NCI-H1105 (cell line): Measurements from ENCODE around the gene EFNA5.
A peak's percentile ranks its signal among the peaks of the same experiment; 100 is the strongest.

Experiments
- DNase-seq: peaks from one replicate; lab custom pipeline; 2025; lab: John Stamatoyannopoulos, UW

EFNA5 gene

DNA sequence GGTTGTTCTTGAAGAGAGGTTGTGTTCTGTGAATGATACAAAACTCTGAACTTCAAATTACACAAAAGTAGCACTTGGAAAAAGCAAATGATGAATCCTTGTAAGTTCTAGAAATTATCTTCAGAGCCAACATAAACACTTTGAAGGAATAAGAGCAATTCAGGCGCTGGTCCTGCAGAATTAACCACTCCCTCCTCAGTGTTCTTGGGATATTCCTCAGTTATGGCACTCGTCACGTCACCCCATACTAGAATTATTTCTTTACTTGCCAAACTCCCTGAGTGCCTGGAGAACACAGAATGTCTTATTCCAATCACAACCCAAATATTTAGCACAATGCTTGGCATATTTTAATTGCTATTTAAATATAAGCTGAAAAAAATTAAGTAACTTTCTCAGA is 126.3 kb downstream of the EFNA5 start:
- no peak for DNase-seq

DNA sequence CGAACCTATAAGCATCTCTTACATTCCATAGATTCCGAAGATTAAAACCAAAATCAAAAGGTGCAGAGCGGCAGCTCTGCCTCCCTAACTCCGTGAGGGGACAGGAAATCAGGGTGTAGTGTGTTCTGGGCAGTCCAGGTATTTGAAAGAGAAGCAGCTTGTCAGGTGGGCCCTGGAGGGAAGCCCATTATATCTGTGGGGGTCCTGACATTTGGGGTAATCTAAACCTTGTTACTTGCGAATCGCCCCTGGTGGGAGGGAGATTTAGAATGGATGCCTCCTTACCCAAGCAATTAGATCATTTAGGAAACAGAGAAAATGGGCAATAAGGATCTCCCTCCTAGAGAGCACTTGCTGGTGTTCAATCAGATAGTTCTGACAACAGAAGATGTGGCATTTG is 126.9 kb downstream of the EFNA5 start:
- DNase-seq, result no peak

DNA sequence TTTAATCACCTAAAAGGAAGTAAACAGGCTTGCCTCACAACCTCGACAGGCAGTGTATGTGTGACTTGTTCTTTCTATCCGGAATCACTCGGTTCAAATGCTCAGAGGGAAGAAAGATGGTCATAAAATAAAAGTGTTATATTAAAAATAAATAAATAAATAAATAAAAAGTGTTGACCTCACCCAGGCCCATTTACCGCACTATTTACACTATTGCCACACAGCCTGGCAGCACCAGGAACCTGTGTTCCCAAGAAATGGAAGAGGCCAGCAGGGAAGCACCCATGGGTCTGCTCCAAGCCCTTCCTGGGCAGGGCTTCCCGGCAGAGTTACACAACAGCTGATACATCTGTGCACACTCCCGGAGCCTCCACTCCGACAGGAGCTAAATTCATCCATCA is 127.9 kb downstream of the EFNA5 start:
- no peak for DNase-seq

DNA sequence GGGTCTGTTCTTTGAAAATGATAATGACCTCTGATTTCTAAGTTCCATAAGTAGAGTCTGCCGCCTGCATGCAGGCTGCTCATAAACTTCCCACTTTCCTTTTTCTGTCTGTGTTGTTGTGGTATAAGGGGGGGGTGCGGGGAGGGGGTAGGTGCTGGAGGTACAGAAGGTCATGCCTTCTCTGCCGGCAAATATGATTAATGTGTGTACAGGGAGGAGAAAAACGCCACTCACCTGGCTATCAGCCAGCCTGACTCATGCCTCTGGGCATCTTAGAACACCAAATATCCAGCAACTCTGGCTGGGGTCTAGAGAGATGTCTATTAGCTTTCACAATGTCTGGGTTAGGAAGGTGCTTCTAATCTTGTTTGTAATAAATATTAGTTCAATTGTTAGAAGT is 128.3 kb downstream of the EFNA5 start:
- DNase-seq, result peak; percentile 49

DNA sequence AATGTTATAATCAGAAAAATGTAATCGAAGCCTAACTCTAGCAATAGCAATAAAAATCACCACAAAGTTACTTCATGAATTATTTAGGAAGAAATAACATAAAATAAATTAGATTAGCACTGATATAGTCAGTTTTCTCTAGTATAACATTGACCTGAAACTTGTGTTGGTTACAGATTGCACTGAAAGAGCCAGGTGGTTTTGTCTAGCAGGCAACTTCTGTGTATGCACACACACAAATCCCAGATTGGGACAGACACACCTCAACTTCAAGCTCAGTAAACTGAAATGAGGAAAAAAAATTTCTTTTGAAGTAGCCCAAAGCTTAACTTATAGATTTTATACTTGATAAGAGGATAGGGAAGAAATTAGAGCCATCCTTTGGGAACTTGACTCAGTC is 129.3 kb downstream of the EFNA5 start:
- no peak for DNase-seq

DNA sequence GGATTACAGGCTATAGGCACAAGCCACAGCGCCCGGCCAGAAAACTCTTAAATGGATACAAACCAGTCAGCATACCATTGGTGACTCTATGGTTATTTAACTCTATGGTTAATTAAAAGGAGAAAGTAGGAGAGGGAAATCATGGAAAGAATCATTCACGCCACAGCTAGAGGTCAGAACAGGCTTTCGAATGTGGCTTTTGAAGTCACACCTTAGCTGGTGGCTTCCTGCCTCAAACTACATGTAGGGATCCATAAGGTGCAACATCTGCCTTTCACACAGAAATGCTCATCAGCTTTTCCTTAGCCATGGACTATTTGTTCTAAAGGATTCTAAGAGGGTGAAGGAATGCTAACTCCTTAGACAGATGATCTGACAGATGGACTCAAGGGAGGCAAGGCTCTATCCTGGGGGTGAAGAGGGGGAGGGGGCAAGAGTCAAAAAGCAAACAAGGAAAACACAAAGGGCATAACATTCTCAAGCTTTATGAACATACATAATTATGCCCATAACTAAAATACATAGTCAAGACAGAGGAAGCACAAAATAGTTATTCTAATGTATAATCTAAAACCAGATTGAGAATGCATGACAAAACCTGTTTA is 130.9 kb downstream of the EFNA5 start:
- no peak for DNase-seq

DNA sequence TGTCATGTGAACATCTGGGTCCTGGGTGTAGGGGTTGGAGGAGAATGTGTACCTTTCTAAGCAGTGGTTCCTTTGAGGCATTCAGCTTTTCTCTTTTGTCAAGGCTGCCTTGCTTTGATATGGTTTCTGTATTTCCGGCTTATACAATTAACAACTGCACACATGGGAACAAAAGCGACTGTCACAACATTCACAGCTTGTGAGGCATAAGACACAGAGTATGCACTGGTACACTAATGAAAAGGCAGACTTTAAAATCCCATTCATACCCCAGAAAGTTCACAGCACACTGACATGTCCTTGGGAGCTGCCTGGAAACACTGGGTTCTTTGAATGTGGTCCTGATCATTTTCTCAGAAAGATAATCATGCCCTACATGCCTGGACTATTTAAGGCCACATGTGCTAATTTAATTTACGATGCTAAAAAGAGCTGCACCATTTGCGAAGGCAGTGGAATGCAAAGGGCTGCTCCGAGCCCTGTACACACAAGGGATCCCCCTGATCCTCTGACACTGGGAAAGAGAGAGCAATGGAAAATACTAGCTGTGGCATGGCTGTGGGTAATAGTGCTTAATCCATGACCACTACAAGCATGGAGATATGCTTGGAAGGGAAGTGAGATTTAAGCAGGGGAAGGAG is 131.8 kb downstream of the EFNA5 start:
- no peak for DNase-seq

DNA sequence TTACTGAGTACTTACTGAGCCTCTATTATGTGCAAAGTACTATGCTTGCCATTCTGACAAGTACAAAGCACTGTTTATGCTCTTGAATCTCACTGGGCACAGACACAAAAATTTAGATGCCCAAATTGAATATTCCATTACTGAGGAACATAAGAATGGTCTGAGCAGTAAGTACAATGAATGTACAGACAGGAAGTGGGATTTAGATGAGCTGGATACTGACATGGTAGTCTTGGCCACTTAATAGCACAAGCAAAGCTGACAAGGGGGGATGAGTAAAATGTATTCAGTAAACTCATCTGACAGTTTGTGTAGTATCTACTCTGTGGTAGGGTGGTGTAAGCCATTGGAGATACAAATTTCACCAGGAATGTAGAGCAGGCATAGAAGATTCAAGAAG is 132.4 kb downstream of the EFNA5 start:
- DNase-seq, result no peak

DNA sequence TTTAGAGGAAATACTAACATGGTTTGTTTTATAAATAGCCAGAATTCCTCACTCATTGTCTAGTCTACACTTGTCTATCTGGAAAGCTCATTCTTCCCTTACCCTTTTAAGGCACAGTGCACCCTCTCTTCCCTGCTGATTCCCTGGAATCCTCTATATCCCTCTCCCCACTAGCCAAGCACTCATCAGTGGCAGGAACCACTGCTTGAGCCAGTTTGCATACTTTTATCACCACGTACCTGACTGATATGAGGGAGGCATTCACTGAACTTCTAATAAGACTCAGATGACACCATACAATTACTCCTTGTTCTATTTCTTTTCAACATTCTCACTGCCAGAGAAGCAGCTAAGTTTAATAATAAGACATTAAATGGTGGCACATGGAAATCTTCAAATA is 134.9 kb downstream of the EFNA5 start:
- no peak for DNase-seq

DNA sequence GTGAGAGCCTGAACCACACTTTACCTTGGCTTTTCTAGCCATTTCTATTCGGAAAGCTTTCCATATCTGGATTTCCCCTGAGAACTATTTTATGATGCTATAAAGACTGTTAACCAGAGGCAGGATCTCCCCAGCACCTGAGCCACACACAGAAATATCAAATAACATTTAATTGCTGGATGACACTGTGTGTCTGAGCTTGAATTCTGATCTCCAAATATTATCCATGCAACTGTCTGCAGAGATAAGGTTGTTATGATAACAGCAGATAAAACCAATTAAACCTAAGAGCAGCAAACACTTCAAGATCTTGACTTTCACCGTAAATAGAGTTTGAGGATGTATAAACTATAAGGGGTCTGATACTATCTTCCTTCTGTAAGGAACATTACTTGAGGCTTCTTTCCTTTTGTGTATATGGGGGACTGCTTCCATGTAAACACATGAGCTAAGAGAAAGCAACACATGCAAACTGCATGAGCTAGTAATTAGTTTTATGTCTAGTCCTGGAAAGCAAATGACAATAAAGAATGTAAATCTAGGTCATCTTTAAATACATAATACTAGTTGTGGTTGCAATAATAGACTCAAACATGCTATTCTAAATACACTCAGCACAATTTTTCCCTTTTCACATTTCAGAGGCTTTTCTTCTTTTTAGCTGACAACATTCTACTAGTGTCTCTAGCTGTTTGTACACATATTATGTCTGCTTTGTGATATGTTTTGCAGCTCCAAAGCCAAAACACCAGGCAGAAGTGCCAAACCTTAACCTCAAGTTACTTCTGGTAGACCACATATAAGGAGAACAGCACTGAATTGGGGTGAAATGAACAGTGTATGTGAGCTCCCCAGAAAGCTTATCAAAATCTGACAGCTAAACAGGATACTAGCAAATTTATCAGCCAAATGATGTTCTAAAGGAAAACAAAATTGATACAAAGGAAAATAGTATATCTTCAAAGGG is 136.5 kb downstream of the EFNA5 start:
- no peak for DNase-seq

DNA sequence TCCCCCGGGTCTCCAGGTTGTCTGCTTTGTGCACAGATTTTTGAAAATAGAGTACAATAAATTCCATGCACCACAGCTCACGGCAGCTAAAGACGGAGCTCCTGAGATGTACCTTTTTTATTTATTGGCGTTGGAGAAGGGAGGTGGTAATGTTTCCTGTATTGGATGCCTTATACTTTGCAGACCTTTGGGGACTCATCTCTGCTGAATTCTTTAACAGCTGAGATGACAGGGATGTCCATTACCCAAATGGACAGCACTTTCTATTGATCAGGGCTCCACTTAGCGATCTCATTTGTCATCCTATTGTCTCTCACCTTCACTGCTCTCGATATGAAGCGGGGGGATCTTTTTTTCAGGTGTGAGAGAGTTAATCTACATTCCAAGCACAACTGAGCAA is 137.8 kb downstream of the EFNA5 start:
- DNase-seq, result no peak

DNA sequence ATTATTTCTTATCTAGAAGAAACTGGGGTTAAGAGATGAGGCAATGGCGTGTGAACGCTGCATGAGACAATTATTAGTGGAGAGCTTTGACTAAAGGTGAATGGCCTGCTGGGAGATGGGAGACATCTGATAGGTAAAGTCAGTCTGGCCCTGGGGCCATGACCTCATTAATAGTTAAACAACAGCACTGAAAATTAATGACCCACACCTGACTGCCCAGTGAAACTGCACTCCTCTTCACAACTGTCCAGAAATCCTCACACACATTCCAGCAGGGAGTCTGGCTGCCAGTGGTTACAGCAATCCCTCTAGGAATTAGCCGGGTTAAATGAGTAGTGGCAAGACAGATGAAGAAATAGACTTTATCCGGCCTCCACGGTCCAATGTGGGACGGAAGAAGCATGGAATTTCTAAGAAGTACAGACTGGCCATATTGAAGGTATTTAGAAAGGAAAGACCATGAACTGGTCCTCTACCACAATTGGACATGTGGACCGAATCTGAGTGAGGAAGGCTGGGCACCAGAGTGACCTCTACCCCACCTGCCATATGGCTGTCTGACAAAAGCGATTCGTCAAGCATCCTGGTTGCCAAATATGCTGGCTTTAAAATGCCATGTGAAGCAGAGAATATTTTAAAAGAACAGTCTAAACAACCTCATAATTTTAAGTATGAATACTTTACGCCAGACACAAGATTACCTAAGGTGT is 138.4 kb downstream of the EFNA5 start:
- no peak for DNase-seq

DNA sequence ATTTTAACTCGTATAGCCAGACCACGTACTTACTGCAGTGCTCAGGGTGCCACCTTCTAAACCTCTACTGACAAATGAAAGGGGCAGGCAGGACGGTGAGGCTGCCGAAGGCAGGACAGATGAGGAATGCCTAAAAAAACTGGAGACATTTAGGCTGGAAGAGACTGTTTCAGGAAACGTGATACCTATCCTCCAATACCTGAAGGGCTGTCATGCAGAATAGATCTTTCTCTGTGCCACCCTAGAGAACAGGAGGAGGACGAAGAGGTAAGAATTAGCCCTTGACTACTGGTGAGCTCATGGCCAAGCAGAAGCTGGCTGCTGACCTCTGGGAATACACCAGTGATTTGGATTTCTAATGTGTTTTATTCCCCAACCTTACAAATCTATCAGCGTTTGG is 139.4 kb downstream of the EFNA5 start:
- DNase-seq, result no peak

DNA sequence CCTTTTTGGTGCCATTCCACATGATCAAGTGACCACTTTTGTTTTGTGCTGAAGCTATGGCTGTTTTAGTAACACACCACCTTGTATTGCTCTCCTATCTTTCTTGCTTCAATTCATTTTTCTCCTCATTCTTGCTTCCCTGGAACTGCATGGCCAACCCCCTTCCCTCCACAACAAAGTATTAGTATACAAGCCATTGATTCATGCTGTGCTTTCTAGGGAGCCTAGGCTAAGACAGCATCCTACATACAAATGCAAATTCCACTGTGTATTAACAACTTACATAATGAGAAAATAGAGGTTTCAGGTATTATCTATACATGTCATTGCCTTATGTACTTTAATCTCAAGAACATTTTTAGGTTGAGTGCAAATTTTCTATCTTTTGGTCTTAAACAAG is 141.1 kb downstream of the EFNA5 start:
- no peak for DNase-seq

DNA sequence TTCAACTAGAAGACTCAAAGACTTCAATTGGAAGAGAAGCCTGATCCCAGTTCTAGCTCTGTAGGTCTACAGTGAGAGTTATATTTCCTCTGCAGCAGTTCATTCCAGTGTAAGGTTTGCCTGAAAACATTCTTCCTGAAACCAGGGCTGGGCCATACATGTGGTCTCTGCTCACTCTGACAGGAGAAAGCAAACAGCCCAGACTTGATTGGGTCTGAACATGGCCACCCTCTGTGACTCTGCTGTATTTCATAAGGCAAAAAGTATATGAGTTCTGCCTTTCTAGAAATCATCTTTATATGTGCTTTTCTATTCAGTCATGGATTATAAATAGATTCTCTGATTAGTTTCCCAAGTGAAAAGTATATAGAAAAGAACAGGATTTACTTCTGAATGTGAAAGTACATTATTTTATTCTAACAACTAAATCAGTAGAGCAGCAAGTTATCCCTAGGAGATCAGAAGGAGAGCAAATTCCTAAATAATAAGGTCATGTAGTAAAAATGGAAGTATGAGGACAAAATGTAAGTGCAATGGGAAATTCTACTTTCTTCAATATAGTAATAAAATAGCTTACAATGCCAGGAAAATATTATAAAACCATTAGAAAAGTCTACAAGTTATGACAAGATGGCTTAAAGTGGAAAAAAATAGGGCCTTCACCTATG is 144.3 kb downstream of the EFNA5 start:
- DNase-seq, result no peak

DNA sequence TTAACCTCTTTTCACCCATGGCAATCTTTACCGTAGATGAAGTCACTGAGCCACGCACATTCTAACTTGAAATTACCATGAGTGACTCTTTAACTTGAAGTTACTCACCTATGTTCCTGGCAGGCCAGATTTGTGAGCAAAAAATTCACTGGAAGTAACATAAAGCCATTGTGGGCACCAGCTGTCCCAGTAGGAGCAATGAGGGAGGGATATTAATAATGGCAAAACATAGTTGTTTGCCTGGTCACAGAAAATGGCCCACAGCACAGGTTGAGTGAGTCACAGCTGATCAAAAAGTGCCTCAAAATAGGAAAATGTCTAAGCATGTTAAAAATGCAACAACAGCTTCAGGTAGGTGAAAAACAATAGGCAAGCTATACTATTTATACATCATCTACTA is 146.6 kb downstream of the EFNA5 start:
- DNase-seq, result no peak

DNA sequence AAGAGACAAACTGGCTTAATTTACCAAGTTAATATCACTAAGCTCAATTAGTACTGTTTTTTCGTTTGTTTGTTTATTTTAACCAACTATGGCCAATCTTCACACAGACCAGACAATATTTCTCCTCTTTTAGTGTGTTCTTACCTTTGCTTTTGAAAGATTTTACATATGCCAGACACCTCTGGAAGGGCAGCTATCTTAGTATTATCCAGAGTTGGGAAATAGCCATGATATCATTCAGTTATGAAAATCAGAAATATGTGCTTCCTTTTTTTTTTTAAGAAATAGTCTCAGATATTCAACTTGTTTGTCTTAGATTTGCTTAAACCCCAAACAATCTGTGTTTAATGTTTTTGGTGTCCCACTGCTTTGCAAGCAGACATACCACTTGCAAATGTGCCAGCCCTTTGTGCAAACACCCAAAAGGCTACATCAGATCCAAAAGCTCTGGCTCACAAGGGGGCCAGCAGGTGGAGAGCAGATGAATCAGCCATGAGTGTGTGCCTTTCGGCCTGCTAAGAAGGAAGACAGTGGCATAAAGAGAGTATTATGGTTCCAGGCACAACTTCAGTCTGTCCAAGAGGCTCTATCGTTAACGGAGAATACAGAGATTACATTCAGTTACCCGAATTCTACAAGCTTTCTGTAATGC is 147.6 kb downstream of the EFNA5 start:
- no peak for DNase-seq

DNA sequence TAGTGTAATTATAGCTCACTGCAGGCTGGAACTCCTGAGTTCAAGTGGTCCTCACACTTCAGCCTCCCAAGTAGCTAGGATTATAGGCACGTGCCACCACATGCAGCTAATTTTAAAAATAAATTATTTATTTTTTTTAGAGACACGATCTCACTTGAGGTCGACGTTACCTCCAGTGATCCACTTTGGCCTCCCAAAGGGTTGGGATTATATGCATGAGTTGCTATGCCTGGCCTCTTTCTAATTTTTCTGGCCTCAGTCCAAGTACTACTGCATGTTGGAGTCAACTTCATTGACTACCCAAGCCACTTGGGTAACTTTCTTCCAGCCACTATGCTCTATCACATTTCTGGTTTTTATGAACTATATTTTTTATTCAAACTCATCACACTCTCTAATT is 148.3 kb downstream of the EFNA5 start:
- no peak for DNase-seq

DNA sequence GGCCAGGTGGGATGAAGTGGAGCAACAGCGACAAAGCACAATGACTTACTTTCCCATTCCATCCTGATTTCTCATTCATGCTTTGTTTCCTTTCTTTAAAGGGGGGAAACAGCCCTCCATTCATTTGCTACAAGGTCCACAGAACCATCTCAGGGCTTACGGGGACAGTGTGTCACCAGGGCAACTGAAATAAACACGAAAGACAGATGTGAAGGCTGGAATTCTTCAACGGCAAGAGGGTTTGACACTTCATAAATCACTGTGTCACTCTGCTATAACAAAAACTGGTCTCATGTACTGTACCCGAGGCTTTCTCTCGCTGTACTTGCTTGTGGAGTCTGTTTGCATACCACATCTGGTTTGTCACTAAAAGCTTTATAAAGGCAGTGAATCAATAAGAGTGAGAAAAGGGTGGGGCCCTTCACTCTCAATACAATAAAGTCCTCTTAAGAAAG is 150.8 kb downstream of the EFNA5 start:
- no peak for DNase-seq

DNA sequence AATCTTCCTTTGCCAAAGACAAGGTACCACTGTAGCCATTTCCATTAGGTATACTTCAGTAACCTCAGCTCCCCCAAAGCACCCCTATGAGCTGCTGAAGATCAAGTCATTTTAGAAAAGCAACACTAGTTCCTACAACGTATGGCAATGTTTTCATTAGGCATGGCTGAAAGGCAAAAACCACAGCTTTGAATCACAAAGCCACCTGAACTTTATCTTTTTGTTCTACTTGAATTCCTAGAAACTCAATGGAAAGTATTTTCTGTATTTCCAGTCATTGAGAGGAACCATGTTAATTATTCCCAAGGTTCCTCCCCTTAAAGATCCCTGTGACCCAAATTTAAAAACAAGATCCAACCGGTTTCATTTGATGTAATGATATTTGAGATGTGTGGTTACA is 152.1 kb downstream of the EFNA5 start:
- no peak for DNase-seq

DNA sequence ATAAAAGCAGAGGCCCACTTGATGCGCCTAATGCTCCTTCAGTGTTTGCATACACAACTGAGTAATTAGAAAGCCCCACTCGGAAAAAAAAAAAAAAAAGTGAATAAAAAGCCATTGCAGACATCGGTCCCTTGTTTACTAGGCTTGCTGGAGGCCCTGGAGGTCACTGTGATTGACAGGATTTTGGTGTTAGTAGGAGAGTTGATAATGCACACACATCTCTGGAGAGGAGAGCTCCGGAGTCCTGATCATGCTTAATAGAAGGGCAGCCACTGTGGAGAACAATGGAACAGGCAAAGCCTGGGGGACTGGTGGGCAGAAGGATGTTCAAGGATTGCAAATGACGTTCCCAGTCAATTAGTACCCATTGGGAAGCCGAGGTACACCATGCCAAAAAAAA is 152.5 kb downstream of the EFNA5 start:
- DNase-seq, result no peak
